IPS-NIHi7 (cell line): ENCODE data around the gene DNAI1.

ENCODE experiments used
- DNase-seq: peaks from one replicate; pipeline ENCODE4 v3.0.0; 2012; ENCODE audit warnings: mixed read lengths; ENCODE audit errors: extremely low spot score

DNAI1 gene

GRCh38 chr9:34557426-34558321 lies 99.1 kb downstream of the DNAI1 start:
- no peak for DNase-seq

- DNase-seq, result no peak
Observed at GRCh38 chr9:34558364-34558763, 99.8 kb downstream of the DNAI1 start.

GRCh38 chr9:34558919-34559623 lies 100.5 kb downstream of the DNAI1 start:
- DNase-seq, result no peak

DNA sequence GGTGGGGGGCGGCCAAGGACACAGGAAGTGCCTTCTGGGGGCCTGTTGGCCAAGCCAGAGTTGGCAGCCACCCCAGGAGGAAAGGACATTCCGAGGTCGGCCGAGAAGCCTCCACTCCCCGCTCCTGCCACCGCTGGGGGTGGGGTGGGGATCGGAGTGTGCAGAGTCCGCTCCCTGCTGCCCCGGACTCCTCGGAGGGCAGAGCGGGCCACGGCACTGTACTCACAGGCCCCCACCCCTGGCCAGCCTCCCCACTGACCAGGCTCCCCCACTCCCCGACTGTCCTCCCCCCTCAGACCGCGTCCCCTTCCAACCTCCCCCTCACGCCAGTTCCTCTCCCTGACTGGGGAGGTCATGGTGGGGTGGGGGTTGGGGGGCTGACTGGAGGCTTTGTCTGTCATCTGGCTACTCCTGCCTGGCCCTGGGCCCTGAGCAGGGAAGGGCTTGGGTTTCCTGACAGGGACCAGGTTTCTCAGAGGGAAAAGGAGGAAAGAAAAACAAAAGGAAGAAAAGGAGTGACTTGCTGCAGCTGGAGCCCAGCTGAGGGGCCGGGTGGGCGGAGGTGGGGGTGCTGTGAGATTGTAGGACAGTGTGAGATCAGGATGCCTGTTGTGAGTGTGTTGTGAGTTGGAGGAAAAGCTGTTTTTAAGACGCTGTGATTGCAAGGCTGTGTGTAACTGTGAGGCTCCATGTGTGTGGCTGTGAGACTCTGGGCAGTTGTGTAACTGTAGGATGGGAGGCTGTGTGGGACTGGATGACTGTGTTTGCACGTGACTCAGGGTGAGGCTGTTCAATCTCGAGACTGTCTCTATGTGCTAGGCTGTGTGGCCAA lies 101.2 kb downstream of the DNAI1 start:
- no peak for DNase-seq

DNA sequence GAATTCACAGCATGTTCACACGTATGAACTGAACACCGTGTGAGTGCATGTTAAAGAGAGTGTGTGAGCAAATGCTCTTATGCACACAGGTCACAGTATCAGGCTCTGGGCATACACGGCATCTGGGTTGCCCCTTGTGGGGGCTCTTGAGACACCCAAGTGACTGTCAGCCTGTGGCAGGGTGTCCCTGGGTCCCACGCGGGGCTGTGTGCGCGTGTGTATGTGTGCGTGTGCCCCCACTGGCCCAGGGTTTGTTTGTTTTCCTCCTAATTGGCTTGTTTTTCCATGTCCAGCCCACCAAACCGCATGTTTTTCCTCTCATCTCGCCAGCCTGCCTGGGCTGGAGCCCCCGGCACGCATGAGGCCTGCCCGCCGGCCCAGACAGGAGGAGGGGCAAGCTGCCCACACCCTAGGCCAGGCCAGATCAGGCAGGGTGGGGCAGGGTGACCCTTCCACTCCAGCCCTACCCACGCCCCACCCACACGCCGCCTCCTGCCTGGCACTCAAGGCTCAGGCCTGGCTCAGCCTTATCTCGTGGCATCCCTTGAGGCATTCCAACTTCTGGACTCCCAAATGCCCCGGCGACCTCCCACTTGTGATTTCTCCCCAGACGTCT lies 102.1 kb downstream of the DNAI1 start:
- no peak for DNase-seq

GRCh38 chr9:34562135-34562745 lies 103.6 kb downstream of the DNAI1 start:
- DNase-seq, result peak; percentile 83

GRCh38 chr9:34563262-34563661 lies 104.7 kb downstream of the DNAI1 start:
- DNase-seq, result no peak

GRCh38 chr9:34564617-34565016 lies 106.0 kb downstream of the DNAI1 start:
- no peak for DNase-seq

DNA sequence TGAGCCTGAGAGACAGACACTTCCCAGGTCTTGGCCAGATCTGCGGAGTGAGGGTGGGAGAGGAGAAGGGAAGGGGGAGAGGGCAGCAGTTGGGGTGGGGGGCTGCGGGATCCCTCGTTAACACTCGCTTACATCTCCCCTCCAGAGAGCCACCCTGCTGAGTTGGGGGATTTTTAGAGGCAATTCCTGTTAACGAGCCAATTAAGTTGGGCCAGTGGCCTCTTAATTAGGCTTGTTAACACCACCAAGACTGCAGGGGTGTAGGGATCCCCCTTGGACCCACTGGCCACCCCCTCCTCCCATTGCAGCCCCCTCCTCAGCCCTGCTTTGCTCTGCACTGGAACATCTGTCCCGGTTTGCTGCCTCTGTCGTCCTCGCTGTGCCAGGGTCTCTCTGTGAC lies 107.3 kb downstream of the DNAI1 start:
- no peak for DNase-seq

- no peak for DNase-seq
Observed at GRCh38 chr9:34566322-34566721, 107.7 kb downstream of the DNAI1 start.

- DNase-seq, result no peak
Observed at GRCh38 chr9:34566972-34567371, 108.4 kb downstream of the DNAI1 start.

DNA sequence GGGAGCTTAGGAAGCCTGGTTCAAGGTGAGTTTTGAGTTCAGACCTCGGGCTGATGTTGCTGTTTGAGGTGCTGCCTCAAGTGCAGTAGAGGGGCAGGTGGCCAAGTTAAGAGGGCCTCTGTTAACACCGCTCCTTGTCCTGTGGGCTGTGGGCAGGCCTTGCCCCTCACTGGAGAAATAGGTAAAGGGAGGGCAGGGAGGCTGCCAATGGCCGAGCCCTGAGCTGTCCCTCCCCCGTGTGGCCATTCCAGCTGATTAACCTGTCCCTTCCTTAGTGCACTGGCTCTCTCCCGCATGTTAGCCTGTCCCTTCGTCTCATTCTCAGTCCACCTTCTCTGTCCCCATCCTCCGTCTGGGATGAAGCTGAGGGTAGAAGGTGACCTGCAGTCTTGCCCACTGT lies 109.5 kb downstream of the DNAI1 start:
- no peak for DNase-seq

DNA sequence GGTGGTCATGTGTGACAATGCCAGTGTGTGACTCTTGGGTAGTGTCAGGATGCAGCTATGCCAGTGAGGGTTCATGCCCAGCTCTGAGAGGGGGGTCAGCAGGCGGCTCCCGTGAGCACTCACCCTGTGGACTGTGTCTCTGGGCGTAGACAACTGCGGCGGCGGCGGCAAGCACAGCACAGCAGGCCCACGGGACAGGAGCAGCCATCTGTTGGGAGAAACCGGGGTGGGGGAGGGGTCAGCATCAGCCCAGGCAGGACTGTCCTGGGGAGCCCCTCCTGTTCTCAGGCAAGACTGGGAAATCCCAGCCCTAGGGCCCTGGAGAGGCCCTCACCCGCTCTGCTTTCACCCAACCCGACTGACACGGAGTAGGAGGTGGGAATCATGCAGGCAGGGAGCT lies 110.2 kb downstream of the DNAI1 start:
- no peak for DNase-seq

GRCh38 chr9:34570376-34570775 lies 111.8 kb downstream of the DNAI1 start:
- DNase-seq, result no peak
